ENCODE measurements around the gene PDE6A.

The PDE6A gene

GRCh38 chr5:149811453-149811852 lies 133.1 kb downstream of the PDE6A start:
- Histone ChIP-seq H3K4me3 (replicated peaks; ENCODE audit: insufficient read depth, low read length) (no peak overlapping the region), H3K27me3 (ENCODE audit: insufficient read depth, poor library complexity, severe bottlenecking) (no peaks in the 10 kb centered on the region), H3K27ac (replicated peaks) (no peak overlapping the region)
- TF ChIP-seq POLR2AphosphoS5 (IDR thresholded peaks at IDR 0.05; ENCODE audit: low read depth) (no peak), SPI1 (IDR thresholded peaks at IDR 0.05; ENCODE audit: borderline replicate concordance, low read depth) (no peak), CTCF (IDR thresholded peaks at IDR 0.05; ENCODE audit: insufficient read depth, low read length) (no peak), REST (IDR thresholded peaks at IDR 0.05; ENCODE audit: insufficient replicate concordance, low read depth) (no peak), GABPA (IDR thresholded peaks at IDR 0.05; ENCODE audit: low read depth) (no peak)
- DNase-seq (ENCODE audit: low read depth in 1 of 2, low spot score in 1 of 2): no peak

GRCh38 chr5:149810856-149811255 lies 133.7 kb downstream of the PDE6A start:
- no peaks in the 10 kb centered on the region for H3K27me3 ChIP-seq (ENCODE audit: insufficient read depth, poor library complexity, severe bottlenecking)
- no peak overlapping the region for H3K27ac ChIP-seq (replicated peaks)
- TF ChIP-seq CTCF (IDR thresholded peaks at IDR 0.05; ENCODE audit: insufficient read depth, low read length): no peak
- no peak for TF ChIP-seq GABPA (IDR thresholded peaks at IDR 0.05; ENCODE audit: low read depth)
- no peak for TF ChIP-seq SPI1 (IDR thresholded peaks at IDR 0.05; ENCODE audit: borderline replicate concordance, low read depth)
- no peak for TF ChIP-seq POLR2AphosphoS5 (IDR thresholded peaks at IDR 0.05; ENCODE audit: low read depth)
- TF ChIP-seq REST (IDR thresholded peaks at IDR 0.05; ENCODE audit: insufficient replicate concordance, low read depth): no peak
- no peak for DNase-seq (ENCODE audit: low read depth in 1 of 2, low spot score in 1 of 2)
- H3K4me3 ChIP-seq (replicated peaks; ENCODE audit: insufficient read depth, low read length): no peak overlapping the region

DNA sequence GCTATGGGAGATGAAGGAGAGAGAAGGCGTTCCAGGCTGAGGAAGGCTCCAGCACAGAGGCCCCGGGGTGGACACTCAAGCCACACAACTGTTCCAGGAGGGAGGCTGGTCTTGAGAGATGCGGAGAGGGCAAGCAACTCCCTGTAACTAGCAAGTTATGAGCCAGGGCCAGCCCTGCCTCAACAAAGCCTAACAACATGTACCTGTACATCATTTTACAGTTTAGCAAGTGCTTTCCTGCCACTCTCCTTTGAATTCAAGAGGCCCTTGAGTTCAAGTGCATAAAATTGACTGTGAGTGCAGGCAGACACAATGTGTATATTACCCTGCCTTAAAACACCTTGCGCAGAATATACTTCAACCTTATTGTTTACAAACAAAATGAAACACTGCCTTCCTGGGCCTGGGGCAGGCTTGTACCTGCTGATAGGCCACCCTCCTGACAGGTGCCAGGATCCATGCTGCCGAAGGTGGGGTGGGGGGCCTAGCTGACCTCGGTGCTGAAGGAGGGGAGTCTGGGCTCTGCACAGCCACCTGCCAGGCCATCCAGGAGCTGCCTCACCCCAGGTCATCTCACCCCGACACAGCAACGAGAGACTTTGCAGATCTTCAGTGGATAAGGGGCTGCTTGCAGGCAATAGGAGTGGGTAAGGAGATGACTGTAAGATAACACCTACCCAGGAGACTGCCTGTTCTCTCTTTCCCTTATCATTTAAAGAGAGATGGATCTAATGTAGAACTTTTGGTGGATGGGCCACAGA lies 134.5 kb downstream of the PDE6A start:
- no peak for DNase-seq (ENCODE audit: low read depth in 1 of 2, low spot score in 1 of 2)
- Histone ChIP-seq H3K27ac (replicated peaks) (no peak overlapping the region), H3K27me3 (ENCODE audit: insufficient read depth, poor library complexity, severe bottlenecking) (no peaks in the 10 kb centered on the region), H3K4me3 (replicated peaks; ENCODE audit: insufficient read depth, low read length) (no peak overlapping the region)
- TF ChIP-seq SPI1 (IDR thresholded peaks at IDR 0.05; ENCODE audit: borderline replicate concordance, low read depth): no peak
- no peak for TF ChIP-seq POLR2AphosphoS5 (IDR thresholded peaks at IDR 0.05; ENCODE audit: low read depth)
- no peak for TF ChIP-seq REST (IDR thresholded peaks at IDR 0.05; ENCODE audit: insufficient replicate concordance, low read depth)
- no peak for TF ChIP-seq CTCF (IDR thresholded peaks at IDR 0.05; ENCODE audit: insufficient read depth, low read length)
- TF ChIP-seq GABPA (IDR thresholded peaks at IDR 0.05; ENCODE audit: low read depth): no peak

Data from HL-60 (cell line).